NOMO-1 (cell line): ENCODE measurements around the gene NLE1.
"Not testable (repeated sequence)": the region's sequence is repeated elsewhere in the genome, so short reads cannot be mapped to it uniquely, and the experiment has no call there.

Experiments
- DNase-seq, 2 experiments: peaks; one replicate each; lab custom pipeline; 2025; ENCODE audit not compliant: unreplicated experiment in 2 of 2; lab: John Stamatoyannopoulos, UW

NLE1 gene

GRCh38 chr17:35163886-35164285 is 21.8 kb upstream of the NLE1 start:
- DNase-seq, result no peak

GRCh38 chr17:35162755-35163154 is 20.7 kb upstream of the NLE1 start:
- DNase-seq, result no peak

GRCh38 chr17:35161281-35161761 is 19.2 kb upstream of the NLE1 start:
- peak; percentile 19 to 32 for DNase-seq

GRCh38 chr17:35160354-35161201 is 18.5 kb upstream of the NLE1 start:
- peak in 1 of 2 experiments; percentile 23 for DNase-seq

GRCh38 chr17:35159940-35160339 is 17.8 kb upstream of the NLE1 start:
- DNase-seq, result no peak

- no peak for DNase-seq
Measured at GRCh38 chr17:35155246-35155645, 13.1 kb upstream of the NLE1 start.

- no peak for DNase-seq
Measured at GRCh38 chr17:35154196-35155165, 12.4 kb upstream of the NLE1 start.

- DNase-seq, result no peak
Measured at GRCh38 chr17:35152421-35153140, 10.5 kb upstream of the NLE1 start.

GRCh38 chr17:35151080-35151479 is 9.0 kb upstream of the NLE1 start:
- not testable (repeated sequence) for DNase-seq

GRCh38 chr17:35149941-35150340 is 7.8 kb upstream of the NLE1 start:
- no peak for DNase-seq

GRCh38 chr17:35148144-35148543 is 6.0 kb upstream of the NLE1 start:
- no peak for DNase-seq

GRCh38 chr17:35147375-35147905 is 5.3 kb upstream of the NLE1 start, which contains the start of gene UNC45B:
TSS of gene UNC45B (plus strand) at chr17:35147817. CDS start at chr17:35148264, 447 bp downstream.
- no peak for DNase-seq

- DNase-seq, result no peak
Measured at GRCh38 chr17:35146214-35146833, 4.2 kb upstream of the NLE1 start.

- no peak for DNase-seq
Measured at GRCh38 chr17:35144840-35145239, 2.7 kb upstream of the NLE1 start.

GRCh38 chr17:35142467-35142796 is 329 bp upstream of the NLE1 start:
- DNase-seq, result no peak

GRCh38 chr17:35138218-35138617 is 3.9 kb downstream of the NLE1 start:
- no peak for DNase-seq

GRCh38 chr17:35135322-35135721 is 6.8 kb downstream of the NLE1 start:
- no peak for DNase-seq

GRCh38 chr17:35132816-35133550 is 9.1 kb downstream of the NLE1 start:
- DNase-seq, result no peak

GRCh38 chr17:35132099-35132498 is 10.0 kb downstream of the NLE1 start:
- DNase-seq, result no peak
